MV-4-11 (cell line): Measurements from ENCODE around the gene FAM151A.
A peak's percentile ranks its signal among the peaks of the same experiment; 100 is the strongest.
"Not testable (repeated sequence)": the region's sequence is repeated elsewhere in the genome, so short reads cannot be mapped to it uniquely, and the experiment has no call there.

ENCODE experiments used
- DNase-seq: peaks from one replicate; lab custom pipeline; 2025; lab: John Stamatoyannopoulos, UW

The FAM151A gene

GRCh38 chr1:54636461-54637446 lies 13.4 kb upstream of the FAM151A start:
- not testable (repeated sequence) for DNase-seq

GRCh38 chr1:54635804-54636203 lies 12.5 kb upstream of the FAM151A start:
- not testable (repeated sequence) for DNase-seq

GRCh38 chr1:54627196-54627595 lies 3.9 kb upstream of the FAM151A start:
- DNase-seq = no peak

GRCh38 chr1:54624466-54625464 lies 1.4 kb upstream of the FAM151A start:
- no peak for DNase-seq

- no peak for DNase-seq
These were observed 3.6 kb downstream of the FAM151A start for GRCh38 chr1:54619749-54620148.

- DNase-seq = peak; percentile 68
These were observed 7.6 kb downstream of the FAM151A start for GRCh38 chr1:54615531-54616279.

- DNase-seq = no peak
These were observed 8.8 kb downstream of the FAM151A start for GRCh38 chr1:54614563-54614962.

- no peak for DNase-seq
These were observed 9.3 kb downstream of the FAM151A start for GRCh38 chr1:54614024-54614423.

- no peak for DNase-seq
These were observed 11.7 kb downstream of the FAM151A start for GRCh38 chr1:54611621-54612020.

GRCh38 chr1:54610601-54611580 lies 12.4 kb downstream of the FAM151A start:
- no peak for DNase-seq

- DNase-seq = no peak
These were observed 13.3 kb downstream of the FAM151A start for GRCh38 chr1:54610048-54610447.

- no peak for DNase-seq
These were observed 13.9 kb downstream of the FAM151A start for GRCh38 chr1:54609301-54609921.

GRCh38 chr1:54608566-54609230 lies 14.6 kb downstream of the FAM151A start:
- no peak for DNase-seq

GRCh38 chr1:54607821-54608565 lies 15.3 kb downstream of the FAM151A start:
- no peak for DNase-seq

GRCh38 chr1:54606990-54607325 lies 16.4 kb downstream of the FAM151A start:
- no peak for DNase-seq

GRCh38 chr1:54606096-54606989 lies 17.0 kb downstream of the FAM151A start:
- no peak for DNase-seq

GRCh38 chr1:54604572-54605370 lies 18.6 kb downstream of the FAM151A start:
- peak; percentile 21 for DNase-seq
